HL-60/S4 treated with retinoic acid at 250 ng/mL for 4 days and 3 days (cell line): Measurements from ENCODE around the gene EVC.

ENCODE experiments used
- in situ Hi-C: fragments of 300-500 bp; cut with MboI; formaldehyde crosslinking; loops from 2 replicates; pipeline ENCODE4 v1.7.0; 2022; ENCODE audit warnings: low sequenced_read_pairs

The EVC gene

DNA sequence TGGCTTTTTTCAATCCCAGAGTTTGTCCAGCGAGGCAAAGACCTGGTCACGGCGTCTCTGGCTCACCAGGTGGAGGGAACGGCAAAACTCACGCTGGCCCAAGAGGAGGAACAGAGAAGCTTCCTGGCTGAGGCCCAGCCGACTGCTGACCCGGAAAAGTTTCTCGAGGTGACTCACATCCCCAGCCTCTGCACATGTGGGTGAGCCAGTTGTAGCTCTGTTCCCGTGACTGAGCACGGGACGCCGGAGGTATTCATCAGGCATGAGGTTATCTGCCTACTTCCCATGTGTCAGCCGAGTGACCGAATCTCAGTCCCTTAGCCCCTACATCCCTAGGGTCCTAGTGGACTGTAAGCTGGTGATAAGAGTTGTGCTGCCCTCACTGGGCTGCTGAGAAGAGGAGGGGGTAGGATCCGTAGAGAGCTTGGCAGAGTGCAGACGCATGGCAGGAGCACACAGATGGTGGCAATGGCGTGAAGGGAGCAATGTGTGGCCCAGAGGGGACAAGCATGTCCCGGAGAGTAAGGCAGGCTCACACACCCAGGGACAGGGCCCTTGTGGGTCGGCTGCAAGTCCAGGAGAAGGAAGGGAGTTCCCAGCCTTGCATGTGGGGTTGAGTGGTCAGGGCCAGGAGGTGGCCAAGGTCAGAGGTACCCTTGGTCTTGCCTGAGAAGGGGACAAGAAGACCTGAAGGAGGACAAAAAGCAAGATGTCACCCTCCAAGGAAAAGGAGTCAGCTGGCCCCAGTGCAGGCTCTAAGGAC is 42.9 kb downstream of the EVC start:
- in situ Hi-C loops = no loop called here

DNA sequence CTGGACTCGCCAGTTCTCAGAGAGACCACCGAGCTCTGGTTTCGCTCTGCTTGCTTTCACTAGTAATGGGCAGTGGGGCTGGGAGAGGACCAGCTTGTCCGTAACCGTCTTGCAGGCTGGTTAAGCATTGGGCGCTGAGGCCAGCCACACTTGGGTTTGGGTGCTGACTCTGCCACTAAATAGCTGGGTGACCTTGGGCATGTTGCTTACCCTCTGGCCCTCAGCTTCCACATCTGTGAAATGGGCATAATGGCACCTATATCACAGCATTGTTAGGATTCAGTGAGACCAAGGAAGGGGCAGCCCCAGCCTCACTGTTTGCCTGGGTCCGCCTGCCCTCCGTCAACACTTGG is 43.5 kb downstream of the EVC start:
- in situ Hi-C loops = no loop called here

DNA sequence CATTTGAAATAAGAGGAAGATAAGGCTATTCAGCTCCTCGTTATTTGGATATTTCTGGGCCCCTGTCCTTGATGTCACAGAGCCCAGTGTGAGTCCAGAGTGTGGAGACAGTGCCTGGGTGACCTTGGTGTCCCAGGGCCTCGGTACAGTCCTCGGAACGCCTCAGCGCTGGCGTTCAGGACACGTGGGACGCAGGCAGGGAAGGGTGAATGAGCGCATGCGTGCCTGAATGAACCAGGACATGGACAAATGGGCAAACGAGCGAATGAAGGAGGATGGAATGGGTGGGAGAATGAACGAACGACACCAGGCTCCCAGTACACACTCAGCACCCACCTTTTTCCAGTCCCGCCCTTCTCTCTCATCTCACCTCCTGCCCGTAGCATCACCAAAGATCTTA is 44.2 kb downstream of the EVC start:
- in situ Hi-C loops = no loop called here

DNA sequence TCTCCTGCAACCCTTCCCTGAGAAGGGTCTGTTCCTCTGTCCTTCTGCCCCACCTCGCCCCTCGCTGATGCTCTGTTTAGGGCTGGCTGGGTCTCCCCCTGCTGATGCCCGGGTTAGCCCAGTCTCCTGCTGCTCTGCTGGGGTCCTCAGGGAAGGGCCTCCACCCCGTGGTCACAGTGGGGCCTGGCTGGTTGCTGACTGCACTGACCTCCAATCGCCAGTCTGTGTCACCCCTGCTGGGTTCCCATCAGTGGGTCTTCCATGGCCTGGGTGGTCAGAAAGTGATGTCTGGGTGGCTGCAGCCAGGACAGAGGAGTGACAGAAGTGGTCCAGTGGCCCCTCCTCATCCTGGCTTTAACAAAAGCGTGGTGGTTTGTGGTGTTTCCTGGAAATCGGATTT is 44.7 kb downstream of the EVC start:
- in situ Hi-C loops = no loop called here

DNA sequence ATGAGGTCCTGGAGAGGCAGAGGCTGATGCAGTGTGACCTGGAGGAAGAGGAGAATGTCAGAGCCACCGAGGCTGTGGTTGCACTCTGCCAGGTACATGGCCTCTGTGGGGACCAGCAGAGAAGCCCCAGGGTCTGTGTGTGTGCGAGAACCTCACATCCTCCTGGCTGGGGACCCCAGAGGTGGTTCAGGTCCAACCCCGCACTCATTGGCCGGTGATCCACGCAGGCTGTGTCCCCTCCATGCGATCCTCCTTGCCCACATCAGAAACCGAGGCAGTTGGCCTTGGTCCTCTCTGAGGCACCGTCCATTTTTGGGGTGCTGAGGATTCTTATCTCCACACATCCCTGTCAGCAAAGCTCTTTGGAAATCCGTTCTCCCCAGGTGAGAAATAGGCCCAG is 45.3 kb downstream of the EVC start:
- in situ Hi-C loops = no loop called here

DNA sequence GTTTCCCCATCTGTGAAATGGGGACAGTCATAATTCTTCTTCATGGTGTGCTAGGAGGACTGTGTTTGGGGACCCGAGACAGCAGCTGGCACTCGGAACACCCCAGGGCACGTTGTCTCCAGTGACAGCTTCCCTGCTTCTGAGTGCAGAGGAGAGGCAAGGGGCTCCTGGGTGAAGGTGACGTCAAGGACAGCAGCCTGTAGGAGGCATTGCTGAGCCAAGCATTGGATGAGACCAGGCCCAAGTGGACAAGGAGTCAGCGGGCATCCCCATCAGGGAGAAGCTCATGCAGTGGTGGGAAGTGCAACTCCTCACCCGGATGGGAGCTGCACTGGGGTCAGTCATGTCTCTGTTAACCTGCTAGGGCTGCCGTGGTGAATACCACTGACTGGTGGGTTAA is 46.1 kb downstream of the EVC start:
- in situ Hi-C loops = no loop called here

DNA sequence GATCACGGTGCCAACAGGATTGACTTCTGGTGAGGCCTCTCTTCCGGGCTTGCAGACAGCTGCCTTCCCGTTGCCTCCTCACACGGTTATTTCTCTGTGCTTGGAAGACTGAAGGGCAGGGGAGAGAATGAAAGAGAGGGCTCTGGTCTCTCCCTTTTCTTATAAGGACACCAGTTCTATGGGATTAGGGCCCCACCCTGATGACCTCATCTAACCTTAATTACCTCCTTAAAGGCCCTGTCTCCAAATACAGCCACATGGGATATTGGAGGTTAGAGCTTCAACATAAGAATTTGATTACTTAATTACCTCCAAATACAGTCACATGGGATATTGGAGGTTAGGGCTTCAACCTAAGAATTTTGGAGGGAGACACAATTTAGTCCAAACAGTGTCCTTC is 46.5 kb downstream of the EVC start:
- in situ Hi-C loops = no loop called here

DNA sequence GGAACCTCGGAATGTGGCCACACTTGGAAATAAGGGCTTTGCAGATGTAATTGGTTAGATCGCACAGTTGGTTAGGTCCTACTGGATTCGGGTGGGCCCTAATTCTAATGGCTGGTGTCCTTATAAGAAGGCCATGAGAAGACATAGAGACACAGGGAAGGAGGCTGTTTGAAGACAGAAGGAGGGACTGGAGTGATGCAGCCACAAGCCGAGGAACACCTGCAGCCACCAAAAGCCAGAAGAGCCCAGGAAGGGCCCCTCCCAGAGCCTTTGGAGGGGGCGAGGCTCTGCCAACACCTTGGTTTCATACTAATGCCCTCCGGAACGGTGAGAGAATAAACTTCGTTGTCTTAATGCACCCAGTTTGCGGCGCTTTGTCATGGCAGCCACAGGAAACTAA is 47.0 kb downstream of the EVC start:
- in situ Hi-C loops = no loop called here

DNA sequence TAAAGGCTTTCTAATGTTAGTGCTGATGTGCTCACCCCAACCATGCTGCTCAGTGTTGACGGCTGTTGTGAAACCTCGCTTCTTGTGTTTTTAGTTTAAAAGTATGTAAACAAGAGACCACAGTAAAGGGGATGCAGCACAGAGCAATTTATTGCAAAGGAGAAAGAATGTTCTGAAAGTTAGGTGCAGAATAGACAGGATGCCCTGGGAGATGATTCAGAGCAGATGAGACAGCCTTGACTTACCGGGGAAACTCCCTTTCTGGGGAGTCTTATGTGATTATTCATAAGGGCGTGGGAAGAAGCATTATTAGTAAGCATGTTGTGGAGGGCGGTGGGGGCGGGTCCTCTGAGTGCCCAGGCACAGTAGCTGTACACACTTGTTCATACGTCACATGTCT is 47.7 kb downstream of the EVC start:
- in situ Hi-C loops = no loop called here

DNA sequence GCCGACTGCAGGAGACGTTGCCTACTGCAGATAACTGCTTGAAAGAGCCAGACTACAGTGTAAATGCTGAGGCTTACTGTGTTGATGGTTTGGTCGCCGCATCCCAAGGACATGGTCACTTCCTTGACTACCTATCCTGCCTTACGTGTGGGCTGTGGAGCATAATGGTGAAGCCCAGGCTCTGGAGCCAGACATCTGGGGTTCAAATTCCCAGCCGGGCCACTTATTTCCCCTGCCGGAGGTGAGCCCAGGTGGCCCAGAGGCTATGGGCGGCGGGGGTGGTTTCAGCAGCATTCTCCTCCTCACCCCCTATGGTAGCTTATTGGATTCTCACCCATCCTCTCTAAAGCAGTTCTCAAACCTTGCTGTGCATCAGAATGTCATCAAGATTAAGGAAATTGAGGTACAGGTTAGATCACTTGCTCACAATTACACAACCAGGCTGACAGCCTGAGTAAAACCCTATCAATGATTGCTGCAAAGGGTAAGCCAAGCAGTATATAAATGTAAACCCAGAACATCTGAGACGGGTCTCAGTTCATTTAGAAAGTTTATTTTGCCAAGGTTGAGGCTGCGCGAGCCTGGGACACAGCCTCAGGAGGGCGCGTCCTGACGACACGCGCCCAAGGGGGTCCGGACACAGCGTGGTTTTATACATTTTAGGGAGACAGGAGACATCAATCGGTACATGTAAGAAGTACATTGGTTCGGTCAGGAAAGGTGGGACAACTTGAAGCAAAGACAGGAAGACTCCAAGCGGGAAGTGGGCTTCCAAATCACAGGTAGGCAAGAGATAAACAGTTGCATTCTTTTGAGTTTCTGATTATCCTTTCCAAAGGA is 48.5 kb downstream of the EVC start:
- in situ Hi-C loops = no loop called here

DNA sequence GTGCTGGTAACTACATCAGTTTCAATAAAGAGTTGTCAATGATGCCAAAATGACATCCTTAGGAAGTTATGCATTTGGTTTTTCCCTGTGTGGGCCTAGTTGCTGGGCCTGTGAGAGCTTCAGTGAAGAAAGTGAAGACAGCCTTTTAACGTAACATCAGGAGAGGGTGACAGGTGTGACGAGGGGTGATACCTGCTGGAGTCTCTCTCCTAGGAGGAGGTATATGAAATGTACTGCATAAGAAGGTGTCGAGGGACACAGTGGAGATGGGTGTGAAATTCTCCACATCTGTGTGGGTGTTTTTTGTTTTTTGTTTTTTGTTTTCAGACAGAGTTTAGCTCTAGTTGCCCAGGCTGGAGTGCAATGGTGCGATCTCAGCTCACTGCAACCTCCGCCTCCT is 49.2 kb downstream of the EVC start:
- in situ Hi-C loops = no loop called here

DNA sequence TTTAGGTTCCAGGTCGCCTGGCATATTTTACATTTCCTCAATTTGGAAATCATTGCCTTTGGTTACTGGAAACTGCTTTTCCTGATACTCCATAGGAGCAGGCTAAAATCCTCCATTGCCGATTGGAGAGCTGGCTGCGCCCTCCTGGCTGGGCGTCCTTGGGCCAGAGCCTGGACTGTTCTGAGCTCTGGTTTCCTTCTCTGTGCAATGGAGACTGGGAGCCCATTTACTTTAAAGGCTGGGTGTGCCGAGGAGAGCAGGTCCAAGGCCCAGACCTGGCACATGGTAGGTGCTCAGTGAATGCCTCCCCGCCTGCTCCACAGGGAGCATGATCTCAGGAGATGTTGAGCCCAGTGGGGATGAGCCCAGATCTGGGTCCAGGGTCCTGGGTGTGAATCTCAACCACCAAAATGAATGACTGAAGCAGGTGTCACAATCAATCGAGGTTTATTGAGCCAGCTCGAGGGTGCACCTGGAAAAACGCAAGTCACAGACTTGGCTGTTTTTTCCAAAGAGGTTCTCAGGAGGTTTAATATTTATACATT is 50.0 kb downstream of the EVC start:
- in situ Hi-C loops = no loop called here

DNA sequence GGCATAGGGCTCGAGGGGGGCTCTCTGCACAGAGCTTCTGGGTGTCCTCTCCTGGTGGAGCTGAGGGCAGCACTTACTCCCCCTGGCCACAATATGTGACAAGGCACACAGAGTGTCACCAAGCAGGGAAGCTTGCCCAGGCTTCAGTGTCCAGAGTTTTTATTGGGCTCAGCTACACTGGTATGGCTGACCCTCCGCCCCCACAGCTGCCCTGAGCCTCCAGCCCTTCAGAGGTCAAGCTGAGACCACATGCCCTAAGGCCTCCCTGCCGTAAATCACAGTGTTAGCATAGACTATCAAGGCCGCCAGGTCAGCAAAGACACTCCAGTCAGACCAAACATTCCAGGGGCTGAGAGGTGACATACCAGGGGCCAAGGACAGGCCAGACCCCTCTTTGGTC is 59.0 kb downstream of the EVC start:
- in situ Hi-C loops = no loop called here

DNA sequence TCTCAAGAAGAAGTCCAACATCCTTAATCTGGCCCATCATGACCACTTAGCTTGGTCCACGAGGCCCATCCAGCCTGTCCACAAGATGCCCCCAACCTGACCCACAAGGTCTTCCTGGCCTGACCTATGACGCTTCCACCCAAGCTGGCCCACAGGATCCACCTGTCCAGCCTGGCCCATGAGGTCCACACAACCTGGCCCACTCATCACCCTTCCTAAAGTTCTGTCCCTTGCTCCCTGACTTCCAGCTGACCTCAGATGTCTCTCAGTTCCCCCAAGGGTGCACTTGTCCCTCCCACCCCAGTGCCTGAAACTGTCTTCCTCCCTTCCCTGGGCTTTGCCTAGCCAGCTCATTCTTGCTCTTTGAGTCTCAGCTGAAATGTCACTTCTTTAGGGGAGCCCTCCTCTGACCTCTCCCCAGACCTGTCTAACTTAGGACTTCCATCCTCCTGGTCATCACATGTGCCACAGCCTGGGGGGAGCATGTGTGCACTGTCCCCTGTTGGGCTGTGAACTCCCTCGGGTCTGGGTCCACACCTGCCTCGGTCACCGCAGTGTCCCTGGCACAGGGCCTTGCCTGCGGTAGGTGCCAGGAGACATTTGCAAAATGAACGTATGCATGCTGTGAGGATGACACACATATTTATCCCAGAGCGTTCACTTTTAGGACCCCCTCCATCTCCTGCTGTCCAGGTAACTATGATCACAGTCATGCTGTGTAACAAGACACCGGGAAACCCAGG is 61.7 kb downstream of the EVC start:
- in situ Hi-C loops = no loop called here

DNA sequence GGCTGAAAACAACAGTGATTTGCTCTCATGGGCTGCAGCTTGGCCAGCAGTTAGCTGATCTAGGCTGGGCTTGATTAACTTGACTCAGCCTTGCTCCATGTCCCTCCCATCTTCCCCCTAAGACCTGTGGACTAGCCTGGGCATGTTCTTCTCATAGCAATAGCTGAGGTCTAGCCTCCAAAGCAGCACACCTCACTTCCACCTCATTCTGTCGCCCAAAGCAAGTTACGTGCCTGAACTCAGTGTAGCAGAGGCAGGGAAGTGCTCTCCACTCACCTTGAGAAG is 62.2 kb downstream of the EVC start:
- in situ Hi-C loops = no loop called here

DNA sequence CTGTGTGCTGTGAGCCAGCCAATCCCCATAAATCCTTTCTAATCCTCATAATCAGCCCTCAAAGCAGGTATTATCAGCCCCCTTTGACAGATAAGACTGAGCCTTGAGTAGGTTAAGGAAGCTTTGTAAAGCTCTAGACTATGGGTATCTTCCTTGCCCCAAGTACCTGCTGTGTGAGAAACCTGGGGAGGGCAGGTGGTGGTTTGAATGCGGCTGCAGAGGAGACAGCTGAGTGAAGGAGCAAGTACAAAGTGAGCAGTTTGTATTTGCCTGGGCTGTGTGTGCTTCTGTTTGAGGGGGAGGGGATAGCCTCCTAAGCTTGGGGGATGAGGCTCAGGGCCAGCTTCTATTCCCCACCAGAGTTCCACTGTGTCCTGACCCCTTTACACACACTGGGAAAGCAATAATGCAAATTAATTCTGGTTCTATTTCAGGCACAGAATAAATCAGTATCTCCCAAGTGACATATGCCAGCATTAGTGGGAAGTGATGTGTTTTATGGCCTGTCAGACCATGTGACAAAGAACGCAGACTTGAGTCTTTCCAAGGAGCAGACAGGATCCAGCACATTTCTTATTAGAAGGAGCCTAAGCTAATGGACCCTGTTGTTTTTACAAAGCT is 63.5 kb downstream of the EVC start:
- in situ Hi-C loops = no loop called here

DNA sequence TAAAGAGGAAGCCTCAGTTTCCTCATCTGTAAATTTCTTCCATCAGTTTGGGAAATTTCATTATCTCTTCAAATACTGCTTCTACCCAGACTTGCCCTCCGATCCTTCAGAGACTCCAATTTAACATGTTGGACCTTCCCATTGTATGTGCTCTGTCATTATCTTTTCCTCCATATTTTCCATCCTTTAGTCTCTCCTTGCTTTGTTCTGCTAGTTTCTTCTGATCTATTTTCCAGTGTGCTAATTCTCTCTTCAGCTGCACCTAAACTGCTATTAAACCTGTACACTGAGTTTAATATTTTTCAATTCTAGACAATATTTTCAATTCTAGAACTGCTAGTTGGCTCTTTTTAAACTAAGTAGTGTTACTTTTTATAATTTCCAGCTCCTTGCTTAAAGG is 65.5 kb downstream of the EVC start:
- in situ Hi-C loops = no loop called here

DNA sequence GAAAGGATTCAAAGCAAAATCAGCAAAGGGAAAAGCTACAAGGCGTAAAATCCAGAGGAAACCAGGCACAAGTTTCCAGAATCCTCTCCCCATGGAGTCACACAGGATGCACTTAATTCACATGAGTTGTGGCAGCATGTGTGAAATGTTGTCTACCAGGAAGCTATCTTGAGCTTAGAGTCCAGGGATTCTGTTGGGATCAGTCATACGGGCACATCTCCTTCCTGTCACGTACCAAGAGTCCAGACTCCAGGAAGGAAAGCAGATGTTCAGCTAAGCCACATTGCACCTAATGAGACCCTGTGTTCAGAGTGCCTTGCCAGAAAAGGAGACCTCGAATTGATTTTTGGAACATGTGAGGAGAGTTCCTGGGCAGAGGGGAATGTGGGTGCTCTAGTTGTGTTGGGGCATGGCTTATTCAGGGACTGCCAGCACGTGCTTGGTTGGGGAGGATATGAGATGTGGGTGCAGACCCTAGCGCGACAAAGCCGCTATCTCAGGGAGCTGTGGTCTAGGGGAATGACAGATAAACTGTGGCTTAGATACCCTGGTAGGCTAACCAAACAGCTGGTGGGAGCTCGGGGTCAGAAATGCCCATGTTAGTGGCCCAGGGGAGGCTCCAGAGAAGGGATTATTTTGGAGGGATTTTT is 70.0 kb downstream of the EVC start:
- in situ Hi-C loops = no loop called here

DNA sequence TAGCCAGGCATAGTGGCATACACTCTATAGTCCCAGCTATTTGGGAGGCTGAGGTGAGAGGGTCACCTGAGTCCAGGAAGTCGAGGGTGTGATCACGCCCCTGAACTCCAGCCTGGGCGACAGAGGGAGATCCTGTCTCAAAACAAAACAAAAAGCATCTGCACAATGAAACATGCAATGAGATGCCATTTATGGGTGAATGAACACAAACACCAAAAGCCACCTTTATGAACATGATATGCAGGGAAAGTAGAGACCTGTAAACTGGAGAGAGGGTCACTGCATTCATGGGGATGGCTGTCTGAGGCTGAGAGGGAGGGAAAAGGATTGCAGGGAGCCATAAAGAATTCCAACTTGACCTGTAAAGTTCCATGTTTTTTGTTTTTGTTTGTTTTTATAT is 70.7 kb downstream of the EVC start:
- in situ Hi-C loops = no loop called here

DNA sequence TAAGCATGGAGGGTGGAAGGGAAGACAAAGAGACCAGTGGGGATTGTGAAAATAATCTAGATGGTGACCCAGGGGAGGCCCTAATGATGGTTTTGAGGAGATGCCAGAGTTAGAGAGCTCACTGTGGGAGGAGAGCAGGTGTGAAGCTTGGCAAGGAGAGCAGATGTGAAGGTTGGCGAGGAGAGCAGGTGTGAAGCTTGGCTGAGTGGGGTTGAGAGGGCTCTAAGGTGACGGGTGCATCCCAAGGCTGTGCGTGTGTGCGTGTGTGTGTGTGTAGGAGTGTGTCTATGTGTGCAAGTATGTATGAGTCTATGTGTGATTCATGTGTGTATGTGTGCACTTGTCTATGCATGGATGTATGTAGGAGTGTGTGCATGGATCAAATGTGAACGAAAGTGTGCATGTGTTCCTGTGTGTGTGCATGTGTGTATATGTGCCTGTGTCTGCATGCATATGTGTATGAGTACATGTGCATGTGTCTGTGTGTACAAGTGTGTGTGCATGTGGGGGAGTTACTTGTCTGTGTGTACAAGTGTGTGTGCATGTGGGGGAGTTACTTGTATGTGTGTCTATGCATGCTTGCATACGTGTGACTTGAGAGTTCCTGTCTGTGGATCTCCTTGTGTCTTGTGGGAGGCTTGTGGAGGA is 72.0 kb downstream of the EVC start:
- in situ Hi-C loops = no loop called here
